GM10266 (cell line): ENCODE measurements around the gene CASTOR1.

Experiments used
- DNase-seq: peaks from one replicate; pipeline ENCODE4 v3.0.0; 2012; ENCODE audit errors: extremely low spot score
- TF ChIP-seq, protein P1 (sequence below): IDR thresholded peaks from 2 replicates; pipeline ENCODE4 v1.5.1; 2012; ENCODE audit warnings: mild to moderate bottlenecking, low read depth; ENCODE audit not compliant: control insufficient read depth, insufficient read depth; ENCODE audit errors: missing control alignments

CASTOR1 gene

DNA sequence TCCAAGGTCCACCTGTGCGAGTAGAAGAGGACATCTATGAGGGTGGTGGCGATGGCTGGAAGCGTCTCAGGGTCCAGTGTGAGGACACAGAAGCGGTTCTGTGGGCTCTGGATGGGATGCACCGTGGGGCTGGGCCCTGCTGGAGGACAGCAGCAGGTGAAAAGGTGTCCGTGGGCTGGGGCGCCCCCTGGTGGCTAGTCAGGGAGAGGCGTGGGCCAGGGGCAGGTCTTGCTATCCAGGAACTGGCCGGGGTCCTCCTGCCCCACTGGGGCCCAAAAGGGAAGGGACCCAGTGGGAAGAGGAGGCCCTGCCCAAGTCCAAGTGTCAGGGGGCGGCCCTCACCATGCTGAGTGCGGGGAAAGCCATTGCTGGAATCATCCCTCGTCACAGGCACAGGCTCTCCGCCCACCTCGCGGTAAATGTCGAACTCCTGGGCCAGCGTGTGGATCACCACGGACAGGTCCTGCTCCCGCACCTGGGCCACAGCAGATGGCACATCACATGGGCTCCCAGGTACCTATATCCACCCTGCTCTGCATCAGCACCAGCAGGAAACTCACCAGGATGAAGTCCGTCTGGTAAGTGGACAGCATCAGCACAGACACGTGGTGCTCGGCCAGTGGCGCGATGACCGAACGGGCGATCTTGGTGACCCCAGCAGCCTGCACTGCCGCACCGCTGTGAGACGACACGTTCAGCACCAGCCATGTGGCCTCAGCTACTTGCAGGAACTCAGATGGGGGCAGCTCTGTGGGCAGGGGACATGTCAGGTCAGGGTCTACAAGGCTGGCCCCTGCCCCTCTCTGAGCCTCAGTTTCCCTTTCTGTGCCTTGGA, 2.3 kb downstream of the CASTOR1 start:
- peak; percentile 84 for DNase-seq

DNA sequence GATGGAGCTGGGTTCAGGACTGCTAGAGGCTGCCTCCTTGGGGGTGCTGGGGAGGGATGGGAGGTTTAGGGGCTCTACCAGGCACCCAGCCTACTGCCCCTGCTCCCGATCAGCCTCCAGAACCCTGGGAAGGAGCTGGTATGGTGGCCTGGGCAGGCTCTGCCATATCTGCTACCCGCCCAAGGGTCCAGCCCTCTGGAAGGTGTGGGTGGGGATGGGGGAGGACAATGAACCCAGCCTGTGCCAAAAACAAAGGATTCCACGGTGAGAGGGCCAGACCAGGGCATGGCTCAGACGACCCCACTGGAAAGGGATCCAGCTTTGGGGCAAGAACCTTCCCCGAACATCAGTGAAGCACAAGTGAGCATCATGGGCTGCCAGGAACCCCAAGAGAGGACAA, 3.0 kb downstream of the CASTOR1 start:
- DNase-seq, result no peak
- TF ChIP-seq, protein P1, sequence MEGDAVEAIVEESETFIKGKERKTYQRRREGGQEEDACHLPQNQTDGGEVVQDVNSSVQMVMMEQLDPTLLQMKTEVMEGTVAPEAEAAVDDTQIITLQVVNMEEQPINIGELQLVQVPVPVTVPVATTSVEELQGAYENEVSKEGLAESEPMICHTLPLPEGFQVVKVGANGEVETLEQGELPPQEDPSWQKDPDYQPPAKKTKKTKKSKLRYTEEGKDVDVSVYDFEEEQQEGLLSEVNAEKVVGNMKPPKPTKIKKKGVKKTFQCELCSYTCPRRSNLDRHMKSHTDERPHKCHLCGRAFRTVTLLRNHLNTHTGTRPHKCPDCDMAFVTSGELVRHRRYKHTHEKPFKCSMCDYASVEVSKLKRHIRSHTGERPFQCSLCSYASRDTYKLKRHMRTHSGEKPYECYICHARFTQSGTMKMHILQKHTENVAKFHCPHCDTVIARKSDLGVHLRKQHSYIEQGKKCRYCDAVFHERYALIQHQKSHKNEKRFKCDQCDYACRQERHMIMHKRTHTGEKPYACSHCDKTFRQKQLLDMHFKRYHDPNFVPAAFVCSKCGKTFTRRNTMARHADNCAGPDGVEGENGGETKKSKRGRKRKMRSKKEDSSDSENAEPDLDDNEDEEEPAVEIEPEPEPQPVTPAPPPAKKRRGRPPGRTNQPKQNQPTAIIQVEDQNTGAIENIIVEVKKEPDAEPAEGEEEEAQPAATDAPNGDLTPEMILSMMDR, result no peak

More for the DNA sequence above, 2.3 kb downstream of the CASTOR1 start:
- TF ChIP-seq, protein P1, result peak; percentile 88

GRCh38 chr22:30285846-30286200, 3.5 kb downstream of the CASTOR1 start:
- no peak for DNase-seq
- TF ChIP-seq, protein P1, result no peak

- no peak for DNase-seq
- TF ChIP-seq, protein P1, result no peak
These were observed 4.0 kb downstream of the CASTOR1 start for GRCh38 chr22:30285176-30285845.

GRCh38 chr22:30284666-30285065, 4.6 kb downstream of the CASTOR1 start:
- TF ChIP-seq, protein P1, result no peak
- no peak for DNase-seq

DNA sequence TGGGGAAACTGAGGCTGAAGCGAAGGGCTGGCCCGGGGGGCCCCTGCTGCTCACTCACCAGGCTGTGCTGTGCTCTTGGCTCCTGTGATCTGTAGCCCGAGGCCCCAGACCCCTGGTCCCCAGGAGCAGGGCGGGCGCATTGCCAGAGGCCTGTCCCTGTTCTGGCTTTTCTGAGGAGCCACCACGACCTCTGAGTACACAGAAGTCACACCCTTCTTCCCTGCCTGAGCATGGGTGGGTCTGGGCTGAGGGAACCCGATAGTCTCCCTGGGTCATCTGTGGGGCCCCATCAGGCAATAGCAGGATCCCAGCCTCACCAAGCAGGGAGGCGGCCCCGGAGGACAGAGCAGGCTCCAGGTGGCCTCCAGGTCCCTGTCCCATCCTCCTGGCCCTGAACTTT, 5.1 kb downstream of the CASTOR1 start:
- TF ChIP-seq, protein P1, result no peak

DNA sequence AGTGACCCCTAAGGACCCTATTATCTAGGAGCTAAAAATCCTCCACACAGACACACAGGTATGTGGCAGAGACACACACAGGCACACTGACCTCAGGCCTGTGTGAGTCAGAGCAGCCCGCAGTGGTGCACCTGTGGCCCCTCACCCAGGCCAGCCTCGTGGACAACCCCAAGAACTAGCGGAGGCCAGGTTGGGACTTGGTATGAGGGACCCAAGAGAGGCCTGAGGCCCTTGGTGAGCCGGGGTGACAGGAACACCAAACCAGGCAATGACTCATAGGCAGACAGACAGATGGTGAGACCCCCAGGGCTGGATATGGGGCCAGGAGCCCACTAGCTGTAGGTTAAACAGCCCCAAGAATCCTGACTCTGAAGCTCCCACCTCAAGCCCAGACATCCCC, 6.0 kb downstream of the CASTOR1 start:
- DNase-seq, result no peak
- TF ChIP-seq, protein P1, result no peak

More for the DNA sequence above, 5.1 kb downstream of the CASTOR1 start:
- no peak for DNase-seq
